OCI-LY7 (cell line): ENCODE data around the gene RNF115. TPM values are rescaled to one million over a fixed set of nuclear protein-coding genes. Genes with fewer than 3 reads are reported as not detected.

Experiments
- BruUV-seq: library from RNA; stranded (reverse); fragments of 400-500 nt; replicated peaks from 2 replicates; lab custom pipeline; 2021; lab: Mats Ljungman, UMichigan
- CTCF ChIA-PET: fragments of 300-600 bp; sonication (Branson Sonifier 250); formaldehyde crosslinking; loops from one replicate; lab custom pipeline; 2022; ENCODE audit warnings: antibody characterized with exemption; ENCODE audit not compliant: unreplicated experiment; lab: Charles Lee
- POLR2A ChIA-PET: fragments of 300-600 bp; sonication (Branson Sonifier 250); formaldehyde crosslinking; loops from one replicate; lab custom pipeline; 2022; ENCODE audit warnings: antibody characterized with exemption; lab: Charles Lee
- DNase-seq: peaks from one replicate; pipeline ENCODE4 v3.0.0-alpha.2; 2015; ENCODE audit warnings: low spot score
- H2AFZ ChIP-seq: fragments of 200-600 bp; sonication (generic), shearing (Covaris generic); 2 replicates; pipeline ENCODE4 v1.6.1; 2014; ENCODE audit warnings: mild to moderate bottlenecking, antibody characterized with exemption, low read length, moderate library complexity
- H3K27ac ChIP-seq: fragments of 200-600 bp; sonication (generic); 2 replicates; pipeline ENCODE4 v1.5.1; 2014; ENCODE audit warnings: mixed run types, low read depth, mild to moderate bottlenecking, moderate library complexity, low read length, inconsistent platforms; ENCODE audit not compliant: poor library complexity, severe bottlenecking
- H3K36me3 ChIP-seq: fragments of 200-600 bp; sonication (generic); 2 replicates; pipeline ENCODE4 v1.6.1; 2014; ENCODE audit warnings: mild to moderate bottlenecking, antibody characterized with exemption, low read length, moderate library complexity, mixed read lengths; ENCODE audit not compliant: insufficient read depth
- H3K4me1 ChIP-seq: fragments of 200-600 bp; sonication (generic); 2 replicates; pipeline ENCODE4 v1.5.1; 2014; ENCODE audit warnings: mild to moderate bottlenecking, low read length; ENCODE audit not compliant: insufficient read depth, poor library complexity, severe bottlenecking
- H3K4me2 ChIP-seq: fragments of 200-600 bp; sonication (generic); 2 replicates; pipeline ENCODE4 v1.6.1; 2014; ENCODE audit warnings: mild to moderate bottlenecking, low read length
- H3K4me3 ChIP-seq: fragments of 200-600 bp; sonication (generic); 2 replicates; pipeline ENCODE4 v1.5.1; 2014; ENCODE audit warnings: mild to moderate bottlenecking, low read depth, low read length; ENCODE audit not compliant: poor library complexity, severe bottlenecking
- H3K79me2 ChIP-seq: fragments of 200-600 bp; sonication (generic); 2 replicates; pipeline ENCODE4 v1.6.1; 2016; ENCODE audit warnings: low read depth, mild to moderate bottlenecking, low read length, moderate library complexity, mixed read lengths; ENCODE audit not compliant: insufficient read depth
- H3K9me2 ChIP-seq: fragments of 200-600 bp; sonication (generic); 2 replicates; pipeline ENCODE4 v1.6.1; 2016; ENCODE audit warnings: mild to moderate bottlenecking, low read length, mixed read lengths; ENCODE audit not compliant: insufficient read depth
- H3K9me3 ChIP-seq: fragments of 200-600 bp; sonication (generic); 2 replicates; pipeline ENCODE4 v1.6.1; 2014; ENCODE audit warnings: mild to moderate bottlenecking, mixed run types, low read length, mixed read lengths
- H4K20me1 ChIP-seq: fragments of 200-600 bp; sonication (generic); 2 replicates; pipeline ENCODE4 v1.6.1; 2014; ENCODE audit warnings: mild to moderate bottlenecking, antibody characterized with exemption, low read length, moderate library complexity, mixed read lengths; ENCODE audit not compliant: insufficient read depth
- EZH2phosphoT487 ChIP-seq: fragments of 200-600 bp; sonication (generic); IDR thresholded peaks from 2 replicates; pipeline ENCODE4 v1.6.1; 2018; ENCODE audit warnings: low read depth, borderline replicate concordance, mild to moderate bottlenecking, mixed run types, antibody characterized with exemption, low read length, moderate library complexity, mixed read lengths
- intact Hi-C: fragments of 100-400 bp; cut with micrococcal nuclease; formaldehyde crosslinking; loops from one replicate; pipeline ENCODE4 v1.10.0; 2022; ENCODE audit not compliant: unreplicated experiment
- total RNA-seq, 2 experiments: library from RNA; depleted of rRNA in 1 of 2; stranded (reverse); fragments of >200 nt in 1 of 2; shearing (Covaris generic) in 1 of 2; gene quantifications; 2 replicates each; pipeline ENCODE4 v1.2.3, GENCODE V29; 2014 to 2022
- TF ChIP-seq, protein P1 (sequence below): fragments of 200-600 bp; sonication (generic); conservative IDR thresholded peaks from 2 replicates; pipeline ENCODE4 v1.5.1; 2014; ENCODE audit warnings: mild to moderate bottlenecking, antibody characterized with exemption, low read length, moderate library complexity, mixed read lengths

Gene RNF115
- total RNA-seq, 2 experiments from 2014 or later = 14.8 to 24.0 TPM

- H3K9me3 ChIP-seq = no peaks in the 10 kb centered on the region
- H3K27ac ChIP-seq = no peak overlapping the region
- TF ChIP-seq, protein P1, sequence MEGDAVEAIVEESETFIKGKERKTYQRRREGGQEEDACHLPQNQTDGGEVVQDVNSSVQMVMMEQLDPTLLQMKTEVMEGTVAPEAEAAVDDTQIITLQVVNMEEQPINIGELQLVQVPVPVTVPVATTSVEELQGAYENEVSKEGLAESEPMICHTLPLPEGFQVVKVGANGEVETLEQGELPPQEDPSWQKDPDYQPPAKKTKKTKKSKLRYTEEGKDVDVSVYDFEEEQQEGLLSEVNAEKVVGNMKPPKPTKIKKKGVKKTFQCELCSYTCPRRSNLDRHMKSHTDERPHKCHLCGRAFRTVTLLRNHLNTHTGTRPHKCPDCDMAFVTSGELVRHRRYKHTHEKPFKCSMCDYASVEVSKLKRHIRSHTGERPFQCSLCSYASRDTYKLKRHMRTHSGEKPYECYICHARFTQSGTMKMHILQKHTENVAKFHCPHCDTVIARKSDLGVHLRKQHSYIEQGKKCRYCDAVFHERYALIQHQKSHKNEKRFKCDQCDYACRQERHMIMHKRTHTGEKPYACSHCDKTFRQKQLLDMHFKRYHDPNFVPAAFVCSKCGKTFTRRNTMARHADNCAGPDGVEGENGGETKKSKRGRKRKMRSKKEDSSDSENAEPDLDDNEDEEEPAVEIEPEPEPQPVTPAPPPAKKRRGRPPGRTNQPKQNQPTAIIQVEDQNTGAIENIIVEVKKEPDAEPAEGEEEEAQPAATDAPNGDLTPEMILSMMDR = no peak
- no peak for TF ChIP-seq EZH2phosphoT487
- no peak overlapping the region for H3K4me2 ChIP-seq
- H4K20me1 ChIP-seq = no peaks in the 10 kb centered on the region
- H3K4me1 ChIP-seq = no peaks in the 10 kb centered on the region
- ChIA-PET POLR2A (interaction anchor here (1.0 kb wide), 1 partner anchor 21 kb away, joined by 3 read pairs; no protein-coding TSS in a partner anchor), CTCF (no interaction called here)
- no TSS peak for BruUV-seq
- intact Hi-C loops = loop anchor here (10.0 kb wide), 1 partner anchor 51 kb away; no protein-coding TSS in a partner anchor
- no peaks in the 10 kb centered on the region for H3K9me2 ChIP-seq
- DNase-seq = no peak
- peaks cover 2% of the 10 kb centered on the region for H3K36me3 ChIP-seq
- H2AFZ ChIP-seq = no peak overlapping the region
- H3K79me2 ChIP-seq = no peaks in the 10 kb centered on the region
- no peak overlapping the region for H3K4me3 ChIP-seq
Measured at GRCh38 chr1:145736191-145736590, 87.7 kb downstream of the RNF115 start.

GRCh38 chr1:145730900-145731299 lies 93.0 kb downstream of the RNF115 start:
- ChIA-PET POLR2A (no interaction called here), CTCF (no interaction called here)
- no peak overlapping the region for H3K4me3 ChIP-seq
- H2AFZ ChIP-seq = no peak overlapping the region
- no peaks in the 10 kb centered on the region for H3K79me2 ChIP-seq
- H3K27ac ChIP-seq = no peak overlapping the region
- H3K4me1 ChIP-seq = no peaks in the 10 kb centered on the region
- H4K20me1 ChIP-seq = no peaks in the 10 kb centered on the region
- no peaks in the 10 kb centered on the region for H3K9me2 ChIP-seq
- no peak for DNase-seq
- H3K9me3 ChIP-seq = no peaks in the 10 kb centered on the region
- no peaks in the 10 kb centered on the region for H3K36me3 ChIP-seq
- TF ChIP-seq EZH2phosphoT487 = no peak
- TF ChIP-seq, protein P1 = no peak
- H3K4me2 ChIP-seq = no peak overlapping the region
- intact Hi-C loops = loop anchor here (10.0 kb wide), 1 partner anchor 46 kb away; no protein-coding TSS in a partner anchor
- BruUV-seq = no TSS peak

GRCh38 chr1:145730467-145730866 lies 93.4 kb downstream of the RNF115 start:
- BruUV-seq = no TSS peak
- ChIA-PET CTCF (no interaction called here), POLR2A (no interaction called here)
- H3K36me3 ChIP-seq = no peaks in the 10 kb centered on the region
- intact Hi-C loops = loop anchor here (10.0 kb wide), 1 partner anchor 46 kb away; no protein-coding TSS in a partner anchor
- no peaks in the 10 kb centered on the region for H3K9me3 ChIP-seq
- no peak overlapping the region for H3K4me3 ChIP-seq
- H3K4me2 ChIP-seq = no peak overlapping the region
- H3K27ac ChIP-seq = no peak overlapping the region
- no peak for TF ChIP-seq EZH2phosphoT487
- TF ChIP-seq, protein P1 = no peak
- H3K4me1 ChIP-seq = no peaks in the 10 kb centered on the region
- no peaks in the 10 kb centered on the region for H4K20me1 ChIP-seq
- DNase-seq = no peak
- no peaks in the 10 kb centered on the region for H3K9me2 ChIP-seq
- no peak overlapping the region for H2AFZ ChIP-seq
- no peaks in the 10 kb centered on the region for H3K79me2 ChIP-seq
